A673 (cell line): ENCODE results near the gene FKBP1A. TPM values are rescaled to one million over a fixed set of nuclear protein-coding genes. Genes with fewer than 3 reads are reported as not detected.

Experiments used
- BruUV-seq: library from RNA; stranded (reverse); fragments of 400-500 nt; replicated peaks from 2 replicates; lab custom pipeline; 2021; lab: Mats Ljungman, UMichigan
- CTCF ChIA-PET: fragments of 300-600 bp; sonication (Branson Sonifier 250); formaldehyde crosslinking; loops from one replicate; lab custom pipeline; 2022; ENCODE audit warnings: antibody characterized with exemption; lab: Charles Lee
- POLR2A ChIA-PET: fragments of 300-600 bp; sonication (Branson Sonifier 250); formaldehyde crosslinking; loops from one replicate; lab custom pipeline; 2022; ENCODE audit warnings: antibody characterized with exemption; ENCODE audit not compliant: low non-redundant PET; lab: Charles Lee
- DNase-seq: peaks from one replicate; pipeline ENCODE4 v3.0.0-alpha.2; 2015; ENCODE audit warnings: low spot score
- H3K27ac ChIP-seq: fragments of 200-600 bp; sonication (generic); 2 replicates; pipeline ENCODE4 v1.5.1; 2016; ENCODE audit warnings: mixed run types, low read depth, mild to moderate bottlenecking, mixed read lengths, antibody characterized with exemption, low read length; ENCODE audit not compliant: poor library complexity, severe bottlenecking
- H3K27me3 ChIP-seq: fragments of 200-600 bp; sonication (generic); replicated peaks from 2 replicates; pipeline ENCODE4 v1.6.1; 2017; ENCODE audit warnings: mixed run types, low read depth, mild to moderate bottlenecking, mixed read lengths, antibody characterized with exemption, low read length; ENCODE audit not compliant: insufficient read depth, poor library complexity
- H3K36me3 ChIP-seq: fragments of 200-600 bp; sonication (generic); 2 replicates; pipeline ENCODE4 v1.6.1; 2016; ENCODE audit warnings: mixed run types, mild to moderate bottlenecking, mixed read lengths, antibody characterized with exemption, low read length; ENCODE audit not compliant: insufficient read depth, poor library complexity, severe bottlenecking
- H3K4me1 ChIP-seq: fragments of 200-600 bp; sonication (generic); 2 replicates; pipeline ENCODE4 v1.6.1; 2017; ENCODE audit warnings: mixed run types, mild to moderate bottlenecking, mixed read lengths, antibody characterized with exemption, low read length; ENCODE audit not compliant: insufficient read depth, poor library complexity, severe bottlenecking
- H3K4me3 ChIP-seq: fragments of 200-600 bp; sonication (generic); 2 replicates; pipeline ENCODE4 v1.5.1; 2016; ENCODE audit warnings: low read depth, mixed run types, mild to moderate bottlenecking, mixed read lengths, low read length; ENCODE audit not compliant: poor library complexity, severe bottlenecking
- H3K9me3 ChIP-seq: fragments of 200-600 bp; sonication (generic); 2 replicates; pipeline ENCODE4 v1.6.1; 2016; ENCODE audit warnings: mixed run types, low read depth, mild to moderate bottlenecking, mixed read lengths, antibody characterized with exemption, low read length; ENCODE audit not compliant: poor library complexity, severe bottlenecking
- CTCF ChIP-seq: fragments of 300-800, 200-600 bp; sonication (generic); conservative IDR thresholded peaks from 2 replicates; pipeline ENCODE4 v1.5.1; 2017; ENCODE audit warnings: low read depth, mild to moderate bottlenecking, antibody characterized with exemption, low read length, moderate library complexity, mixed read lengths
- EZH2 ChIP-seq: fragments of 200-600 bp; sonication (generic); IDR thresholded peaks from 2 replicates; pipeline ENCODE4 v1.6.1; 2017; ENCODE audit warnings: borderline replicate concordance, low read depth, mild to moderate bottlenecking, mixed read lengths, antibody characterized with exemption, low read length; ENCODE audit not compliant: poor library complexity, severe bottlenecking
- intact Hi-C: fragments of 100-400 bp; cut with micrococcal nuclease; formaldehyde crosslinking; loops from one replicate; pipeline ENCODE4 v1.10.0; 2022; ENCODE audit not compliant: unreplicated experiment
- total RNA-seq: library from RNA; stranded (reverse); gene quantifications from 2 replicates; pipeline ENCODE4 v1.2.3, GENCODE V29; 2021

Gene FKBP1A
- total RNA-seq, 1 experiment from 2014 or later, result 264 TPM

GRCh38 chr20:1405801-1406200, 12.9 kb upstream of the FKBP1A start:
- no peaks in the 10 kb centered on the region for H3K36me3 ChIP-seq
- H3K4me3 ChIP-seq, result no peak overlapping the region
- CTCF ChIA-PET, result no interaction called here
- intact Hi-C loops, result no loop called here
- TF ChIP-seq EZH2 (no peak), CTCF (no peak)
- H3K27me3 ChIP-seq, result peaks cover 5% of the 10 kb centered on the region
- DNase-seq, result no peak
- H3K4me1 ChIP-seq, result no peaks in the 10 kb centered on the region
- no peaks in the 10 kb centered on the region for H3K9me3 ChIP-seq
- no TSS peak for BruUV-seq
- POLR2A ChIA-PET, result no interaction called here
- no peak overlapping the region for H3K27ac ChIP-seq

GRCh38 chr20:1403624-1404023, 10.8 kb upstream of the FKBP1A start:
- ChIA-PET POLR2A (no interaction called here), CTCF (no interaction called here)
- H3K9me3 ChIP-seq, result no peaks in the 10 kb centered on the region
- no peak for DNase-seq
- H3K4me3 ChIP-seq, result no peak overlapping the region
- H3K4me1 ChIP-seq, result no peaks in the 10 kb centered on the region
- peaks cover 12% of the 10 kb centered on the region for H3K27me3 ChIP-seq
- H3K36me3 ChIP-seq, result no peaks in the 10 kb centered on the region
- H3K27ac ChIP-seq, result no peak overlapping the region
- intact Hi-C loops, result no loop called here
- no TSS peak for BruUV-seq
- TF ChIP-seq EZH2, result no peak
- TF ChIP-seq CTCF, result no peak

GRCh38 chr20:1402149-1402548, 9.3 kb upstream of the FKBP1A start:
- ChIA-PET CTCF (no interaction called here), POLR2A (interaction anchor here (0.7 kb wide), 1 partner anchor 102 kb away, joined by 3 read pairs; no protein-coding TSS in a partner anchor)
- no peak overlapping the region for H3K4me3 ChIP-seq
- no peaks in the 10 kb centered on the region for H3K4me1 ChIP-seq
- no peaks in the 10 kb centered on the region for H3K9me3 ChIP-seq
- intact Hi-C loops, result no loop called here
- TF ChIP-seq EZH2, result no peak
- TF ChIP-seq CTCF, result no peak
- H3K27ac ChIP-seq, result no peak overlapping the region
- H3K27me3 ChIP-seq, result peaks cover 12% of the 10 kb centered on the region
- BruUV-seq, result no TSS peak
- no peaks in the 10 kb centered on the region for H3K36me3 ChIP-seq
- DNase-seq, result no peak
